ENCODE results near the gene CITED4.
A peak's percentile ranks its signal among the peaks of the same experiment; 100 is the strongest.
"Not testable (repeated sequence)": the region's sequence is repeated elsewhere in the genome, so short reads cannot be mapped to it uniquely, and the experiment has no call there.

Gene CITED4, protein sequence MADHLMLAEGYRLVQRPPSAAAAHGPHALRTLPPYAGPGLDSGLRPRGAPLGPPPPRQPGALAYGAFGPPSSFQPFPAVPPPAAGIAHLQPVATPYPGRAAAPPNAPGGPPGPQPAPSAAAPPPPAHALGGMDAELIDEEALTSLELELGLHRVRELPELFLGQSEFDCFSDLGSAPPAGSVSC

GRCh38 chr1:40862008-40862863, at the start of gene CITED4:
CITED4 (minus strand) TSS chr1:40862363; CDS start chr1:40862127, 236 bp downstream.
- peak; percentile 76 for DNase-seq

DNA sequence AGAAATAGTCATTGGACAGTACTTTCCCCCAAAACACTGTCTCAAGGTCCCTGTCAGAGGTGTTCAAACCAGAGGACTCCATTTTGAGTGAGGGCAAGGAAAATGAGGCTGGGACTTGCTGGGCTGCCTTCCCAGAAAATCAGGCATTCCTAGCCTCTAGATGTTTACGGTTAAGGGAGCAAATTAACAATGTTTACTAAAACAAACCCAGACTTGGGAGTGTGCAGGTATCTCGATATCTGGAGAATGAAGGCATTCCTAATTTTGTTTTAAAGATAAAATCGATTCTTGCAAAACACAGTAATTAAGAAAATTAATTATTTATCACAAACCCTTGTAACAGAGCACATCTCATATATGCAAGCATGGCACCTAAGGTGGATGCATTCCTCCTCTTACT, 48.9 kb upstream of the CITED4 start:
- DNase-seq = no peak

- DNase-seq = no peak
Measured at GRCh38 chr1:40909281-40909680, 47.1 kb upstream of the CITED4 start.

DNA sequence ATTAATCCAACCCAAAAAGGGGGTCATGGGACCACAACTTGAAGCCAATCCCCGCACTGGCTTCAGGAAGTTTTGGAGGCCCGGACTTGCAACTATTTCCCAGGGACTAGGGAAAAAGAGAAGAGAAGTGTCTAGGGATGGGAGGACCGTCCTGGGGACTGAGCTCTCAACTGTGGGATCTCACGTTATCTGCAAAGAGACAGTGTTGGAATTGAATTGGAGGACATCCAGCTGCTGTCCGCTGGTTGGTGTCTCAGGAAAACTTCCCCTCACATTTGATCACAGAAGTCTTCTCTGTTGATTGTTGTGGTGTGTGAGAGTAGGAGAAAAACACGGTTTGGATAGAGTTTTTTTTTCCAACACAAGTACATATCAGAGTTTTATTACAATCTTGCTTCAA, 46.2 kb upstream of the CITED4 start:
- DNase-seq = no peak

- no peak for DNase-seq
Measured at GRCh38 chr1:40907899-40908298, 45.7 kb upstream of the CITED4 start.

GRCh38 chr1:40906781-40907400, 44.7 kb upstream of the CITED4 start:
- no peak for DNase-seq

DNA sequence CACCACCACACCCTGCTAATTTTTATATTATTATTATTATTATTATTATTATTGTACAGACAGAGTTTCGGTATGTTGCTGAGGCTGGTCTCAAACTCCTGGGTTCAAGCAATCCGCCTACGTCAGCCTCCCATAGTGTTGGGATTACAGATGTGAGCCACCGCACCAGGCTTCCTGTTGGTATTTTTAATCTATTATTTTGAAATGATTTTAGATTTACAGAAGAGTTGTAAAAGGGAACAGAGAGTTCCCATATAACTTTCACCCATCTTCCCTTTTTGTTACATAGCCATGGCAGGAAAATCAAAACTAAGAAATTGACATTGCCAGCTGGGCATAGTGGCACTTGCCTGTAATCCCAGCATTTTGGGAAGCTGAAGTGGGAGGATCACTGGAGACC, 42.9 kb upstream of the CITED4 start:
- no peak for DNase-seq

GRCh38 chr1:40903106-40903505, 40.9 kb upstream of the CITED4 start:
- no peak for DNase-seq

DNA sequence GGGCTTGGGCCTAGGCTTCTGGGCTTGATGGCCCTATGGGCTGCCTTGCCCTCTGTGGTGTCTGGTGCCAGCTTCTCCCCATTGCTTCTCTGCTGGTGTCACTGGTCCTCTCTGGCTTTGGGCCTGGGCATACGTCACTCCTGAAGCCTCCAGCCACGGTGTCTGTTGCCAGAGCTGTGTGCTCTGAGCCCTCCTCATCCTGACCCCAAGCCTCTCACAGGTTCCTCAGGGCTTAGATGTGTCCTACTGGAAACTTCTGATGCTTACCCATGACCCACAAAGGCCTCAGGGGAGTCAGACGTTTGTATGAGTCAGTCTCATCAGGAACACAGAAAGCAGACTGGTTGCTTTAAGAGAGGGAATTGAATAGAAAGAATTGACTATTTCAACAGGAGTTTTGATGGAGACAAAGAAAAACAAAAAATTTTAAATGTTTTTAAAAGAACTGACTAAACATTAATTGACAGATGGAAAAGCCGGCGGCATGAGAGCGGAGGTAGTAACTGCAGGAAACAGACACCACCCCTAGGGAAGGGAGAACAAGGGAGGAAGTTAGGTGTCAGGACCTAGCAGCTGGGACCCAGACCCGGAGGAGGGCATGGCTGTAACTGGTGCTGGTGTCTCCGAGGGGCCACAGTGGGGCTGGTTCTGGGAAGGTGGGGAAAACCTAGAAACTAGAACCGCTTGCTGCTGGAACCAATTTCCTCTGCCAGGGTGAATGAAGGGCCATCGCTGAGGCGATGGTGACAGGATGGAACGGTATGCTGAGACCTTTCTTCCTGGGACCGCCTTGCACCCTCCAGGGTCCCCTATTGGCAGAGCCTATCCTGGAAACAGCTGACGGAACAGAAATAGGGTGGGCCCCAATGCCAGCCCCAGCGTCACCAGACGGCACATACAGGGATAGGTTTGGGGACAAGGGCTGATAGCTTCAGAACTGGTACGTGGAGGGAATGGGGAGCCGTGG, 40.0 kb upstream of the CITED4 start:
- DNase-seq = no peak

GRCh38 chr1:40899230-40899870, 37.2 kb upstream of the CITED4 start:
- DNase-seq = no peak

DNA sequence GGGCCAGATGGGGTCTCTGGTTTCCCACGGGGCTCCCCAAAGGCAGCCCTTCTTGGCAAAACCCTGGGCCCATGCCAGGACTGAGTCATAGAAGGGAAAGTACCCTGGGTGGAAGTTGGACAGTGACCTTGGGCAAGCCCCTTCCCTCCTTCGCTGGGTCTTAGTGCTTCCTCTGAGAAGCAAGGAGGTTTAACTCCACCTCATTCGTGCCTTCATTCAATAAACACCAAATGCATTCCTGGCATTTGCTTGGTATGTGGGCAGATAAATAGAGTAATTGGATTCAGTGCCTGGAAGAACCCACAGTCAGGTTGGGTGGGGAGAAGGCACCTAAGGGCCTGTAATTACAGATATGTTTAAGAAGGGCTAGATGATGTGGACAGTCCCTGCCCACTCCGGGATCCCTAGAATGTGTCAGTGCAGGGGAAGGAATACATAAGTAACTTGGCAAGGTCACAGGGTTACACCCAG, 36.3 kb upstream of the CITED4 start:
- no peak for DNase-seq

- DNase-seq = no peak
Measured at GRCh38 chr1:40897513-40897912, 35.4 kb upstream of the CITED4 start.

DNA sequence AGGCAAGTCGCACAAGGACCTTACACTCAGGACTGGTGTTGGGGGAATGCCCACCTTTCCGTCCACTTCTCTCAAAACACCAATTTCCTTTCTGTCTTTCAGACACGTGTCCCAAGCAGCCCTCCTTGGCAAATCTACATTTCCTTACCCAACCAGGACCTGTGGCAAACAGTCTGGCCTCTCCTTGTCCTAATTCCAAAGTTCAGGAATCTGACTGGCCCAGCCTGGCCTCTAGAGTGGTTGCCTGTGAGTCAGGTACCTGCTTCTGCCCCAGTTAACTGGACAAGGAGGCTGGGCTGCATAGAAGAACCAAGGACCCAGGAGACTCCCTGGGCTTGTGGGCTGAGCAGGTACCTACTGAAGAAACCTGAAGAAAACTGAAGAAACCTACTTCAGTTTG, 34.3 kb upstream of the CITED4 start:
- DNase-seq = no peak

GRCh38 chr1:40895601-40896000, 33.4 kb upstream of the CITED4 start:
- DNase-seq = no peak

DNA sequence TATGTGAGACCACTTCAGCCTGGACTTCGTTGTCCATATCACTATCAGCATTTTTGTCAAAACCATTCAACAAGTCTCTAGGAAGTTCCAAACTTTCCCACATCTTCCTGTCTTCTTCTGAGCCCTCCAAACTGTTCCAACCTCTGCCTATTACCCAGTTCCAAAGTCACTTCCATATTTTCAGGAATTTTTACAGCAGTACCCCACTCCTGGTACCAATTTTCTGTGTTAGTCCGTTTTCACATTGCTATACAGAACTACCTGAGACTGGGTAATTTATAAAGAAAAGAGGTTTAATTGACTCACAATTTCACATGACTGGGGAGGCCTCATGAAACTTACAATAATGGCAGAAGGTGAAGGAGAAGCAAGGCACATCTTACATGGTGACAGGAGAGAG, 32.7 kb upstream of the CITED4 start:
- not testable (repeated sequence) for DNase-seq

- DNase-seq = no peak
Measured at GRCh38 chr1:40894455-40894854, 32.3 kb upstream of the CITED4 start.

GRCh38 chr1:40893946-40894345, 31.8 kb upstream of the CITED4 start:
- no peak for DNase-seq

DNA sequence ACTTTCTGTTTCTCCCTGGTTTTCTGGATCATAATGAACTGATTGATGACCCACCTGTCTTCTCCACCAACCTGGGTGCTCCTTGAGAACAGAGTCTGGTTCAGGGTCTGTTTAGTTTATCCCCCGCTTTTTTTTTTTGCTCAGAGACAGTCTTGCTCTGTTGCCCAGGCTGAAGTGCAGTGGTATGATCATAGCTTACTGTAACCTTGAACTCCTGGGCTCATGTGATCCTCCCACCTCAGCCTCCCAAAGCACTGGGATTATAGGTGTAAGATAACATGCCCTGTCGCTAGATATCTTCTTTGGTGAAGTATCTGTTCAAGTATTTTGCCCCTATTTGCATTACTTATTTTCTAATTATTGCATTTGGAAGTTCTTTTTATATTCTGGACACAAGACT, 30.2 kb upstream of the CITED4 start:
- DNase-seq = no peak

DNA sequence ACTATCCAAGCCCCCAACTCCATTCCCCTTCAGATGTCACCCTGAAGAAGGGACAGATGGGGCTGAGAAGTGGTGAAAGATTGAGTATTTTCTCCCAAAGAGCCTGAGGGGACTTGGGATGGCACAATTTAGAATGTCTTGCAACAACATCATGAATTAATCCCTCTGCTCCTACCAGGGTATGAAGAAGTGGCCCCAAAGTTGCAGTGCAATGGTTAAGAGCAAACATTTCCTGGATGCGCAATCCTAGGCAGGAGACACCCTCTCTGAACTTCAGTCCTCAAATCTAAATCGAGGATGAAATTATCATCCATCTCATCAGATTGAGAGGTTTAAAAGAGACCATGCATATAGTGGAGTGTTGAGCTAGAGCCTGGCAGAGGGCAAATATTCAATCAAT, 28.6 kb upstream of the CITED4 start:
- DNase-seq = no peak

DNA sequence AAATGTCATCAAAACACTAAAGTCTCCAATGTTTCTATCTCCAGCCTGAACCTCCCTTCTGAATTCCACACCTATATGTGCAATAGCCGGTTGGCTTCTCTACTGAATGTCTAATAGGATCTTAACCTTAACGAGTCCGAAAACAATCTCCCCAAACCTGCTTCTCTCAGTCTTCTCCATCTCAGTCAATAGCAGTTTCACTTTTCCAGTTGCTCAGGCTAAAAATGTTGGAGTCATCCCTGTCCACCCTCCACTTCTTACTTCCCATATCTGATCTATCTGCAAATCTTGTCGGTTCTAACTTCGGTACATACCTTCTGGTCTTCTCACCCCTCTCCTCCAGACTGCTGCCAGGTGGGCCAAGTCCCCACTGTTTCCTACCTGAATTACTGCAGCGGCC, 25.5 kb upstream of the CITED4 start:
- DNase-seq = no peak

GRCh38 chr1:40887012-40887378, 24.8 kb upstream of the CITED4 start:
- no peak for DNase-seq

DNA sequence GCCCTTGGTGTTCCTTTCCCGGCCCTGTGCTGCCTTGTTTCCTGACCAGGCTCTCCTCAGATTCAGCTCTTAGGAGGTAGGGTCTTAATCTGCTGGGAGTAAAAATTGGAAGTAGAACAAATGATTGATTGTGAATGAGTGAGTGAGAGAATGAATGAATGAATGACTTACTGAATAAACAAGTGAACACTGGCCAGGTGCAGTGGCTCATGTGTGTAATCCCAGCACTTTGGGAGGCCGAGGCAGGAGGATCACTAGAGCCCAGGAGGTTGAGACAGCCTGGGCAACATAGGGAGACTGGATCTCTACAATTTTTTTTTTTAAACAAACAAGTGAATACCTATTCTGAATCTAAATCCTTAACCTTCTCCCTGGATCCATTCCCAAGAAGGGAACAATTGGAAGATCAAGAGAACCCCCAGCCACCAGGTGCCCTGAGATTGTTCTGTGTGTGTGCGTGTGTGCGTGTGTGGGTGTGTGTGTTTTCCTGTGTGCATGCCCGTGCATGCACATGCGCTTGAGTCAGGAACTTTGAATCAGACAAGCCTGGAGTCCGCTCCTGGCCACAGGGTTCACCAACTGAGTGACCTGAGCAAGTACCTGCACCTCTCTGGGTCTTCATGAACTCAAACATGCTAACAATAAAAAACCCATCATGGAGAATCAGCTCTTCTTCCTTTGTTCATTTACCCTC, 24.3 kb upstream of the CITED4 start:
- no peak for DNase-seq
